ENCODE measurements around the gene MYOF.

GRCh38 chr10:93475227-93475626 is 6.9 kb downstream of the MYOF start:
- TF ChIP-seq CTCF (IDR thresholded peaks at IDR 0.05) (no peak), POLR2A (IDR thresholded peaks at IDR 0.05) (no peak)
